A549 (cell line): ENCODE measurements around the gene SELL. TPM values are rescaled to one million over a fixed set of nuclear protein-coding genes. Genes with fewer than 3 reads are reported as not detected.
"Not testable (repeated sequence)": the region's sequence is repeated elsewhere in the genome, so short reads cannot be mapped to it uniquely, and the experiment has no call there.

ENCODE experiments used
- ATAC-seq, 2 experiments: fragments of 200-7000 bp in 1 of 2; fragments of >200 bp in 1 of 2; cut with Nextera tagmentation in 1 of 2; cut with Tn5 transposase in 1 of 2; 3 replicates each; pipeline versions ENCODE4 v1.8.0 to v1.9.1; 2018 to 2020; ENCODE audit warnings: mild to moderate bottlenecking in 1 of 2, moderate library complexity in 1 of 2
- CTCF ChIA-PET: fragments of 300-600 bp; sonication (Branson Sonifier 250); formaldehyde crosslinking; extraction: SDS; loops from one replicate; lab custom pipeline; 2021; ENCODE audit warnings: antibody characterized with exemption, inconsistent platforms; lab: Yijun Ruan, JAX
- POLR2A ChIA-PET: fragments of 350-600 bp; formaldehyde crosslinking; extraction: SDS; loops from one replicate; lab custom pipeline; 2021; ENCODE audit warnings: antibody characterized with exemption, inconsistent platforms; lab: Yijun Ruan, JAX
- DNase-seq, 2 experiments: peaks; one replicate each; pipeline versions ENCODE4 v3.0.0 to v3.0.0-alpha.2; 2011 to 2016; ENCODE audit warnings: low read depth in 1 of 2, low spot score in 1 of 2
- FAIRE-seq: peaks from 2 replicates; lab custom pipeline; 2011; peaks lifted over from hg19 to GRCh38; lab: Jason Lieb, UNC
- H3K27ac ChIP-seq, 2 experiments: fragments of >200 bp; sonication (Bioruptor Twin); formaldehyde crosslinking; 3 replicates each; pipeline ENCODE4 v1.5.1; 2016 to 2017
- H3K4me1 ChIP-seq: fragments of >200 bp; sonication (Bioruptor Twin); formaldehyde crosslinking; 3 replicates; pipeline ENCODE4 v1.6.1; 2016
- H3K4me2 ChIP-seq: fragments of >200 bp; sonication (Bioruptor Twin); formaldehyde crosslinking; 3 replicates; pipeline ENCODE4 v1.6.1; 2016
- H3K4me3 ChIP-seq: fragments of >200 bp; sonication (Bioruptor Twin); formaldehyde crosslinking; 3 replicates; pipeline ENCODE4 v1.5.1; 2016
- H3K9me3 ChIP-seq: fragments of >200 bp; sonication (Bioruptor Twin); formaldehyde crosslinking; 3 replicates; pipeline ENCODE4 v1.6.1; 2016
- BHLHE40 ChIP-seq: IDR thresholded peaks from 2 replicates; pipeline ENCODE4 v1.6.1; 2012; ENCODE audit warnings: low read depth, low read length, inconsistent platforms
- CBX2 ChIP-seq: fragments of 200-600 bp; sonication (generic); IDR thresholded peaks from 2 replicates; pipeline ENCODE4 v1.6.1; 2016; ENCODE audit warnings: low read depth, mild to moderate bottlenecking, borderline replicate concordance
- CHD2 ChIP-seq: fragments of 150-350 bp; IDR thresholded peaks from 2 replicates; pipeline ENCODE4 v1.6.1; 2014; ENCODE audit warnings: low read length; ENCODE audit not compliant: partially characterized antibody
- EHMT2 ChIP-seq: fragments of 200-600 bp; sonication (generic); IDR thresholded peaks from 2 replicates; pipeline ENCODE4 v1.6.1; 2016; ENCODE audit warnings: antibody characterized with exemption, low read depth, mild to moderate bottlenecking, moderate library complexity
- FOSL2 ChIP-seq, 2 experiments: fragments of 450-650 bp in 1 of 2; fragments of >200 bp in 1 of 2; sonication (Bioruptor Twin) in 1 of 2; formaldehyde crosslinking; IDR thresholded peaks; 2 replicates each; pipeline versions ENCODE4 v1.5.0 to v1.6.1; 2016 to 2020; ENCODE audit warnings: mild to moderate bottlenecking in 1 of 2, moderate library complexity in 1 of 2
- FOXS1 ChIP-seq: fragments of 250-450 bp; sonication (Bioruptor Pico); IDR thresholded peaks from 2 replicates; pipeline ENCODE4 v1.5.0; 2020; ENCODE audit warnings: mild to moderate bottlenecking, moderate library complexity
- GATA3 ChIP-seq: IDR thresholded peaks from 2 replicates; pipeline ENCODE4 v1.6.1; 2012; ENCODE audit warnings: borderline replicate concordance
- HES2 ChIP-seq: fragments of >200 bp; sonication (Bioruptor Twin); formaldehyde crosslinking; IDR thresholded peaks from 2 replicates; pipeline ENCODE4 v1.6.1; 2016
- HOXB5 ChIP-seq: fragments of 250-450 bp; sonication (Bioruptor Pico); IDR thresholded peaks from 2 replicates; pipeline ENCODE4 v1.5.0; 2020; ENCODE audit warnings: mild to moderate bottlenecking, moderate library complexity
- JUNB ChIP-seq: fragments of >200 bp; sonication (Bioruptor Twin); formaldehyde crosslinking; IDR thresholded peaks from 2 replicates; pipeline ENCODE4 v1.6.1; 2016
- KDM1A ChIP-seq: fragments of 200-600 bp; sonication (generic); IDR thresholded peaks from 2 replicates; pipeline ENCODE4 v1.6.1; 2016; ENCODE audit warnings: low read depth, mild to moderate bottlenecking
- KDM5A ChIP-seq: fragments of 200-600 bp; sonication (generic); IDR thresholded peaks from 2 replicates; pipeline ENCODE4 v1.6.1; 2016; ENCODE audit warnings: antibody characterized with exemption, mild to moderate bottlenecking
- MAFK ChIP-seq: fragments of 450-650 bp; IDR thresholded peaks from 2 replicates; pipeline ENCODE4 v1.6.1; 2014; ENCODE audit not compliant: partially characterized antibody
- MAX ChIP-seq: IDR thresholded peaks from 2 replicates; pipeline ENCODE4 v1.6.1; 2012
- NR3C1 ChIP-seq: fragments of >200 bp; sonication (Bioruptor Twin); formaldehyde crosslinking; IDR thresholded peaks from 3 replicates; pipeline ENCODE4 v1.6.1; 2017
- PHF8 ChIP-seq: fragments of 200-600 bp; sonication (generic); IDR thresholded peaks from 2 replicates; pipeline ENCODE4 v1.6.1; 2016; ENCODE audit warnings: low read depth, mild to moderate bottlenecking, antibody characterized with exemption, moderate library complexity, borderline replicate concordance
- POLR2AphosphoS2 ChIP-seq: conservative IDR thresholded peaks from 2 replicates; pipeline ENCODE4 v1.6.1; 2012; ENCODE audit warnings: low read length, improper control_type of control experiment, inconsistent platforms
- RARB ChIP-seq: fragments of 250-450 bp; sonication (Bioruptor Pico); IDR thresholded peaks from 2 replicates; pipeline ENCODE4 v1.8.0; 2021; ENCODE audit warnings: mild to moderate bottlenecking, moderate library complexity
- REST ChIP-seq: fragments of 200-600 bp; sonication (generic); IDR thresholded peaks from 2 replicates; pipeline ENCODE4 v1.6.1; 2016; ENCODE audit warnings: antibody characterized with exemption, mild to moderate bottlenecking, moderate library complexity
- RFX5 ChIP-seq: fragments of 450-650 bp; IDR thresholded peaks from 2 replicates; pipeline ENCODE4 v1.7.1; 2014; ENCODE audit warnings: antibody characterized with exemption, mild to moderate bottlenecking, moderate library complexity
- SREBF2 ChIP-seq: fragments of 450-650 bp; IDR thresholded peaks from 2 replicates; pipeline ENCODE4 v1.6.1; 2014; ENCODE audit warnings: mild to moderate bottlenecking, moderate library complexity
- TP53 ChIP-seq: fragments of 250-450 bp; sonication (Bioruptor Pico); IDR thresholded peaks from 2 replicates; pipeline ENCODE4 v1.5.0; 2021; ENCODE audit warnings: mild to moderate bottlenecking, moderate library complexity
- USF2 ChIP-seq: fragments of 450-650 bp; IDR thresholded peaks from 2 replicates; pipeline ENCODE4 v1.6.1; 2014; ENCODE audit warnings: antibody characterized with exemption
- ZC3H11A ChIP-seq: fragments of 450-650 bp; IDR thresholded peaks from 2 replicates; pipeline ENCODE4 v1.6.1; 2014; ENCODE audit warnings: antibody characterized with exemption, mild to moderate bottlenecking
- ZFP36 ChIP-seq: fragments of 450-650 bp; IDR thresholded peaks from 2 replicates; pipeline ENCODE4 v1.6.1; 2014; ENCODE audit warnings: borderline replicate concordance; ENCODE audit not compliant: partially characterized antibody
- ZSCAN20 ChIP-seq: fragments of 250-450 bp; sonication (Bioruptor Pico); IDR thresholded peaks from 2 replicates; pipeline ENCODE4 v1.8.0; 2022; ENCODE audit warnings: mild to moderate bottlenecking, moderate library complexity
- WGBS: methylation state at CpG from one replicate; pipeline ENCODE4 v1.1.6; 2017; ENCODE audit errors: missing lambda C conversion rate; 5-methylcytosine and 5-hydroxymethylcytosine counted together
- polyA plus RNA-seq, 4 experiments: library from polyadenylated mRNA; depleted of rRNA in 3 of 4; stranded (reverse); fragments of >200 nt; fragmentation: RNase III in 1 of 4; extraction: RNeasy Plus Mini Kit Qiagen cat#74134 plus additional on column Dnase treatment in 1 of 4; gene quantifications; 2 replicates in 3 of 4; 3 replicates in 1 of 4; pipeline ENCODE4 v1.2.3, GENCODE V29; 2011 to 2017

The SELL gene
- polyA plus RNA-seq, 2 of the 4 experiments (the other 2 are of a cell fraction), result 0.39 TPM

GRCh38 chr1:169683661-169684060 lies 27.8 kb downstream of the SELL start:
- H3K4me1 ChIP-seq, result no peaks in the 10 kb centered on the region
- ATAC-seq, result no peak

GRCh38 chr1:169683168-169683567 lies 28.3 kb downstream of the SELL start:
- WGBS, result 53% methylated on average over 4 of the region's 4 CpGs
- H3K27ac ChIP-seq, H3K4me2 ChIP-seq, H3K4me1 ChIP-seq, CTCF ChIA-PET, H3K4me3 ChIP-seq, ATAC-seq, POLR2A ChIA-PET, FAIRE-seq, H3K9me3 ChIP-seq, DNase-seq: not testable (repeated sequence)

More at GRCh38 chr1:169683661-169684060, 27.8 kb downstream of the SELL start:
- 20% methylated on average over 3 of the region's 3 CpGs for WGBS
- Histone ChIP-seq H3K4me3 (no peak overlapping the region), H3K9me3 (no peaks in the 10 kb centered on the region), H3K4me2 (no peak overlapping the region), H3K27ac (no peak overlapping the region)
- ChIA-PET CTCF (no interaction called here), POLR2A (no interaction called here)
- no peak for DNase-seq
- no peak for FAIRE-seq
- TF ChIP-seq ZC3H11A, result no peak
- no peak for TF ChIP-seq ZFP36
- TF ChIP-seq PHF8, result no peak
- no peak for TF ChIP-seq CHD2
- TF ChIP-seq GATA3, result no peak
- TF ChIP-seq EHMT2, result no peak
- TF ChIP-seq FOXS1 (CRISPR knock-in tag), result no peak
- TF ChIP-seq, all 56 proteins: peak for 0

GRCh38 chr1:169682071-169682470 lies 29.3 kb downstream of the SELL start:
- H3K27ac ChIP-seq, result no peak overlapping the region
- H3K4me2 ChIP-seq, result no peak overlapping the region
- 53% methylated on average over 2 of the region's 2 CpGs for WGBS
- ATAC-seq (no peak), DNase-seq (no peak), FAIRE-seq (no peak)
- H3K9me3 ChIP-seq, result no peaks in the 10 kb centered on the region
- H3K4me1 ChIP-seq, result no peaks in the 10 kb centered on the region
- POLR2A ChIA-PET, result no interaction called here
- no peak for TF ChIP-seq TP53
- TF ChIP-seq RARB (CRISPR knock-in tag), result no peak
- no peak for TF ChIP-seq KDM1A
- TF ChIP-seq CBX2, result no peak
- TF ChIP-seq REST, result no peak
- TF ChIP-seq MAFK, result no peak
- no peak for TF ChIP-seq MAX
- TF ChIP-seq BHLHE40, result no peak
- no peak for TF ChIP-seq HOXB5 (CRISPR knock-in tag)
- no peak for TF ChIP-seq HES2
- no peak for TF ChIP-seq RFX5
- no peak for TF ChIP-seq KDM5A
- TF ChIP-seq SREBF2, result no peak
- no peak for TF ChIP-seq NR3C1
- TF ChIP-seq POLR2AphosphoS2, result no peak
- no peak for TF ChIP-seq USF2
- no peak for TF ChIP-seq ZSCAN20 (CRISPR knock-in tag)
- no peak for TF ChIP-seq FOSL2 (IDR thresholded peaks at IDR 0.05)
- no peak for TF ChIP-seq FOSL2 (CRISPR knock-in tag; IDR thresholded peaks at IDR 0.05)
- TF ChIP-seq JUNB, result no peak
- H3K4me3 ChIP-seq, result no peak overlapping the region
- CTCF ChIA-PET, result interaction anchor here (0.7 to 1.6 kb wide), 3 partner anchors 14 to 127 kb away, joined by 3 to 4 read pairs (median 4); no protein-coding TSS in a partner anchor
